DMS 273 (cell line): ENCODE results near the gene TMEM181.
"Not testable (repeated sequence)": the region's sequence is repeated elsewhere in the genome, so short reads cannot be mapped to it uniquely, and the experiment has no call there.

Experiments used
- DNase-seq: peaks from one replicate; lab custom pipeline; 2025; ENCODE audit not compliant: unreplicated experiment; lab: John Stamatoyannopoulos, UW

The TMEM181 gene

GRCh38 chr6:158591810-158592209 lies 31.9 kb downstream of the TMEM181 start:
- no peak for DNase-seq

- DNase-seq, result no peak
These were observed 33.8 kb downstream of the TMEM181 start for GRCh38 chr6:158593670-158594069.

- DNase-seq, result peak; percentile 22
These were observed 35.3 kb downstream of the TMEM181 start for GRCh38 chr6:158595223-158595622.

GRCh38 chr6:158596861-158597260 lies 37.0 kb downstream of the TMEM181 start:
- peak; percentile 92 for DNase-seq

- no peak for DNase-seq
These were observed 37.7 kb downstream of the TMEM181 start for GRCh38 chr6:158597565-158597964.

- no peak for DNase-seq
These were observed 39.7 kb downstream of the TMEM181 start for GRCh38 chr6:158599635-158600034.

- no peak for DNase-seq
These were observed 43.6 kb downstream of the TMEM181 start for GRCh38 chr6:158603261-158604047.

- no peak for DNase-seq
These were observed 44.1 kb downstream of the TMEM181 start for GRCh38 chr6:158604048-158604406.

- peak; percentile 87 for DNase-seq
These were observed 45.5 kb downstream of the TMEM181 start for GRCh38 chr6:158605266-158605878.

GRCh38 chr6:158606011-158606410 lies 46.1 kb downstream of the TMEM181 start:
- not testable (repeated sequence) for DNase-seq

- DNase-seq, result no peak
These were observed 47.0 kb downstream of the TMEM181 start for GRCh38 chr6:158606935-158607334.

- DNase-seq, result no peak
These were observed 47.7 kb downstream of the TMEM181 start for GRCh38 chr6:158607411-158608170.

GRCh38 chr6:158608221-158608620 lies 48.3 kb downstream of the TMEM181 start:
- DNase-seq, result no peak

GRCh38 chr6:158609455-158610155 lies 49.7 kb downstream of the TMEM181 start:
- DNase-seq, result no peak

GRCh38 chr6:158610319-158610968 lies 50.6 kb downstream of the TMEM181 start:
- no peak for DNase-seq

- no peak for DNase-seq
These were observed 51.1 kb downstream of the TMEM181 start for GRCh38 chr6:158611039-158611438.

GRCh38 chr6:158611541-158612370 lies 51.9 kb downstream of the TMEM181 start:
- DNase-seq, result no peak

- not testable (repeated sequence) for DNase-seq
These were observed 54.7 kb downstream of the TMEM181 start for GRCh38 chr6:158614606-158615005.

GRCh38 chr6:158618289-158618688 lies 58.4 kb downstream of the TMEM181 start:
- not testable (repeated sequence) for DNase-seq
